NCI-H226 (cell line): Measurements from ENCODE around the gene ALDH4A1.
"Not testable (repeated sequence)": the region's sequence is repeated elsewhere in the genome, so short reads cannot be mapped to it uniquely, and the experiment has no call there.

Experiments used
- DNase-seq: peaks from one replicate; pipeline ENCODE4 v3.0.0-alpha.2; 2015

The ALDH4A1 gene

DNA sequence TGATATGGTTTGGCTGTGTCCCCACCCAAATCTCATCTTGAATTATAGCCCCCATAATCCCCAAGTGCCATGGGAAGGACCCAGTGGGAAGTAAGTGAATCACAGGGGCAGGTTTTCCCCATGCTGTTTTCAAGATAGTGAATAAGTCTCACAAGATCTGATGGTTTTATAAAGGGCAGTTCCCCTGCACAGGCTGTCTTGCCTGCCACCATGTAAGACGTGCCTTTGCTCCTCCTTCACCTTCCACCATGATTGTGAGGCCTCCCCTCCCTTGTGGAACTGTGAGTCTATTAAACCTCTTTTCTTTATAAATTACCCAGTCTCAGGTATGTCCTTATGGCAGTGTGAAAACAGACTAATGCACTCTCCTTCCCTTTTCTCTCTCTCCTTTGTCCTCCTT lies 70.0 kb downstream of the ALDH4A1 start:
- not testable (repeated sequence) for DNase-seq

DNA sequence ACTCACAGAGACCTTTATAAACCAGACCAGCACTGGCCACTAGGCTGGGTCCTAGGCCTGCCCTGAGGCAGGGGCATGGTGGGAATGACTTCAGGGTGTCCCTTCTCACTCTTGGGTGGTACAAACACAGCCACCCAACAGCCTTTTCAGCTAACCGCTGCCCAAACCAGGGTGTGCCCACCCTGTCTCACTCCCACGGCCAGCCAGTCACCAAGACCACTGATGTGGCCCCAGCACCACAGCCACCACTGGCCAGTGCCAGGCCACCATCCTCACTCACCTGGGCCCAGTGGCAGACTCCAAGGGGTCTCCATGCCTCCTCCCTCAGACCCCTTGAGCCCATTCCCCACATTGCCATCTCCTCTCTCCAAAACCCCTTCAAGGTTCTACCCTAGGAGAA lies 70.7 kb downstream of the ALDH4A1 start:
- DNase-seq = no peak

- no peak for DNase-seq
Measured at GRCh38 chr1:18830596-18830995, 71.8 kb downstream of the ALDH4A1 start.

- no peak for DNase-seq
Measured at GRCh38 chr1:18829671-18830070, 72.7 kb downstream of the ALDH4A1 start.

GRCh38 chr1:18828224-18828623 lies 74.1 kb downstream of the ALDH4A1 start:
- no peak for DNase-seq

DNA sequence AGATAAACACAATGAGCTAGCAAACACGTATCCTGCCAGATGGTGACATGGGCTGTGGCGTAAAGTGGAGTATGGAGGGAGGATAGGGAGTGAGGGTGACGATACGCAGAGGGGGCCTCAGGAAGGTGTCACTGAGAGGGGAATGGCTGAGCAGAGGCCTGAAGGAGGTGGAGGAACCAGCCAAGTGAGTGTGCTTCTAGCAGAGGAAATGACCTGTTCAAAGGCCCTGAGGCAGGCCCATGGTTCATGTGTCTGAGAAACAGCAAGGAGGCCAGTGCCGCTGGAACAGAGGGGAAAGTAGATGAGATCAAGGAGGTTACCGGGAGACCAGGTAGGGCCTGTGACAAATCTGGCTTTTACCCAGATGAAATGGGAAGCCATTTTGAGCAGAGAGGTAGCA lies 78.9 kb downstream of the ALDH4A1 start:
- DNase-seq = no peak
